Measurements from ENCODE around the gene TMCC1.

TMCC1 gene

DNA sequence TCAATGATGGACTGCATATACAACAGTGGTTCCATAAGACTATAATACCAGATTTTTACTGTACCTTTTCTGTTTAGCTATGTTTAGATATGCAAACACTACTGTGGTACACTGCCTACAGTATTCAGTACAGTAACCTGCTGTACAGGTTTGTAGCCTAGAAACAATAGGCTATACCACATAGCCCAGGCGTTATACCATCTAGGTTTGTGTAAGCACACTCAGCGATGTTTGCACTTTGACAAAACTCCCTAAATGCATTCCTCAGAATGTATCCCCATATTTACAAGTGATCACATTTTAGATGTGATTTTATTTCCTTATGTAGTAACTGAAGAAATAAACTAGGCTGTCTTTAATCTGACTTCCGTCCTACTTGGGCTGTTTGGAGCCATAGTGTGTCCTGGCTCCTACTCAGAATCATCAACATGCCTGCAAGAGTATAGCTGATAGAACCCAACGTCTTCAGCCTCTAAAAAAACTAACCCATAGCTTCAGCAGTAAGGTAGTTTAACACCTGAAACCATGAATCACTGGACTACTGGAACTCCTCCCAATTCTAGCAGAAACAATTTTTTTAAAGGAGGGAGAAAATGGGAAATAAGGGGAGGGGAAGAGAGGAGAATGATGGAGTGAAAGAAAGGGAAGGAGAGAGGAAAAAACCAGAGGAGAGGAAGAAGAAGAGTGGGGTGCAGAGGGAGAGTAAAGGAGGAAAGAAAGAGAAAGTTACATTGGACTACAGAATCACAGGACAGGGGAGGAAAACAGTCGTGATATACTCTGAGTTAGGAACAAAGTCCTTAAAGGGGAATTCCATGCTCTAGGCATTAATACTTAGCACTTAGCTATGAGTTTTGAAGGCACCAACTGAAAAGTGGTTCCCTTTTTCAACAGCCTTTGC lies 219.4 kb downstream of the TMCC1 start:
- no peak for DNase-seq
- in situ Hi-C loops (cut with MboI; ENCODE audit: low pct_unique_long_range_greater_than_20kb, low sequenced_read_pairs): no loop called here

DNA sequence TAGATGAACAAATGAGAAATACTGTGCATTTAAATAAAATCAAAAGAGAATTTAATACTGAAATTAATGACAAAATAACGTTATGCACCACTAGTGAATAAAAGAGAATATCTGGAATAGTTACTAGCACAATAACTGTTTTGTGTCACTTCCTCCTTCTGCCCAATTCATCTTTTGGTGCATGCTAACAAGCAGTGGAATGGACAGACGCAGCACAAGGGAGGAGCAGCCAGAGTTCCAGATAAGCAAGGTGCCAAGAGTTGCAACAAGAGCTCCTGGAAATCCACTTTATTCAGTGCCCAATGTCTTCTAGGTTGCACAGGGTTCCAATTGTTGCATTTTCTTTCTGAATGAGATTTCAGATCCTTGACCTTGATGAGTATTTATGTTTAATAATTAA lies 220.5 kb downstream of the TMCC1 start:
- no peak for DNase-seq
- in situ Hi-C loops (cut with MboI; ENCODE audit: low pct_unique_long_range_greater_than_20kb, low sequenced_read_pairs): no loop called here

DNA sequence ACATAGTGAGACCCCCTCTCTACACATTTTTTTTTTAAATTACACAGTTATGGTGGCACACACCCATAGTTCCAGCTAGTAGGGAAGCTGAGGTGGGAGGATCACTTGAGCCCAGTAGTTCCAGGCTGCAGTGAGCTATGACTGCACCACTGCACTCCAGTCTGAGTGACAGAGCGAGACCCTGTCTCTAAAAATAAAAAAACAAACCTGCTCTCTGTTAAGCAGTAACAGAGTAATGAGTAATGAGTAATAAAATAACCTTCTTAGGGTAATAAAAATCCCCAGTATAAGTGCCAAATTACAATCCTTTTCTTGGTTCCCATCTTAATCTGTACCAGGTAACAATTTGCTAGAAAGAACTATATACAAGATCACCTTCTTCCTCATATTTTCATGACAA lies 221.1 kb downstream of the TMCC1 start:
- DNase-seq: no peak
- in situ Hi-C loops (cut with MboI; ENCODE audit: low pct_unique_long_range_greater_than_20kb, low sequenced_read_pairs): no loop called here

DNA sequence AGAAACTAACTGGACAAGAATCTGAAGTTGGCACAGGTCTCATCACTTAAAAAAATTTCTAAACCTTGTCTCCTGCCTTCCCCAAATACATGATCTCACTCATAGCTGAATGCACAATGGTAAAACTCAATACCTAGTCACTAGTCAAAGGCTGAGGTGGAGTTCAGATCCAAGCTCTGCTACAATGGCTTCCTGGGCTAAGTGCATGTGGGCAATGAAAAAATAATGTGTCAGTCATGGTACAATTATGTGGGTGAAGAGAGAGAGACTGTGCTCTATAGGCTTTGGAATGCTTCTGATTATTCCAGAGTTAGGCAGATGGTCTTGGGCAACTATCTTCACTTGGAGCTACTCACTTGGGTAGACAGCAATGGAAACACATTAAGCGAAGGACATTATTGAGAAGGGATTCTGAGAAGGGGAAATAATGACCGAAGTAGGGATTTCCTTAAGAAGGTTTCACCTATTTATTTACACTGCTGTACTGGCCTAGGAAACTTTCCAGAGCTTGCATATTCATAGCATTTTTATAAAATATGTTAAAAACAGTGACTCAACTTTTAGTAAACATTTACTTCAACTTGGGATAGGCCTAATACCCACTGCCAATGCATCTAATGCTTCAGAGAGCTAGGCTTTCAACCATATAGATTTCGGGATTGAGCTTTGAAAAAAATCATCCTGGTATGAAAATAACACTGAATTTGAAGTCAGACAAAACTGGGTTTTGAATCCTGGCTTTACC lies 228.3 kb downstream of the TMCC1 start:
- in situ Hi-C loops (cut with MboI; ENCODE audit: low pct_unique_long_range_greater_than_20kb, low sequenced_read_pairs): no loop called here
- no peak for DNase-seq

DNA sequence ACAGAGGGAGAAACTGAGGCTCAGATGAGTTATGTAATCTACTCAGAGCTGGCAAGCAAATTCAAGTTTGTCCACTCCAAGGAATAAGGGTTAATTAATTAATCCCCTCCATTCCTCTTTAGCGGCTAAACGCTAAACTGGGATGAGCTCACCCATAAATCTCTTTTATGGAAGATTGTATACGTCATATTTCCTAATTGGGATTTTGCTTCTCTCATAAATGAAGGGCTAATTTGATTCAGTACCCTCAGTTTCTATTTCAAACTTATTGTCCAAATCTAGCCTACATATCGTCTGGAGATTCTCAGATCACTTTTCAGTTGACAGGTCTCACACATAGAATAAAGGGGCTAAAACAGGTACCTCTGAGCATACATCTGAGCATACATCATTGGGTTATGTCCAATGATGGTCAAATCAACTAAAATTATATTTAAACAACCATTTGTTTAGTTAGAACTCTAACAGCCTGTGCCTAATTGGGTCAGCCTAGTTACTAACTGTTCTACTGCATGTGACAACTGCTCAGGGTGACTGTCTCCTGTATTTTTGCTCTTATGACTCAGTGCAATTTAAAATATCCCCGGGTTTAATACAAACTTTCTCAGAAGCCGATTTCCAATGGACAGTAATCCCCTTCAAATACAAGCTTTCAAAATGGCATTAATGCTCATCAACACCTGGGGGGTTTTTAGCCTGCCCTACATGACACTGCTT lies 229.4 kb downstream of the TMCC1 start:
- no peak for DNase-seq
- in situ Hi-C loops (cut with MboI; ENCODE audit: low pct_unique_long_range_greater_than_20kb, low sequenced_read_pairs): no loop called here

DNA sequence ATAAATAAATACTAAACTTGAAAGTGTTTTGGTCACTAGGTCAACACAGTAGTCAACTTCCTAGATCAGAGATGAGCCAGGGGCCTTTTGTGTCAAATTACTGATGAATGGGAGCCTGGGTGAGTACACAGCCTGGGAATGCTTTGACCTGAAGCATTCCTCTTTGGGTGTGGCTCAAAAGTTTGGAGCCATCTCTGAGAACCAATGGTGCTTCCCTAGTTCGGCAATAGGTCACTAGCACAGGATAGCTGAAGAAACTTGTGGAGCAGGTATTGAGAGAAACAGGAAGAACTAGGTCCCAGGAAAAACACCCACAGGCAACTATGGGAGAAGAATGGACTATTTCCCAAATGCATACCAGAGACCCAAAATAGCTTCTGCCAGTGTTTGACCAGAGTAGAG lies 230.5 kb downstream of the TMCC1 start:
- no peak for DNase-seq
- in situ Hi-C loops (cut with MboI; ENCODE audit: low pct_unique_long_range_greater_than_20kb, low sequenced_read_pairs): no loop called here

DNA sequence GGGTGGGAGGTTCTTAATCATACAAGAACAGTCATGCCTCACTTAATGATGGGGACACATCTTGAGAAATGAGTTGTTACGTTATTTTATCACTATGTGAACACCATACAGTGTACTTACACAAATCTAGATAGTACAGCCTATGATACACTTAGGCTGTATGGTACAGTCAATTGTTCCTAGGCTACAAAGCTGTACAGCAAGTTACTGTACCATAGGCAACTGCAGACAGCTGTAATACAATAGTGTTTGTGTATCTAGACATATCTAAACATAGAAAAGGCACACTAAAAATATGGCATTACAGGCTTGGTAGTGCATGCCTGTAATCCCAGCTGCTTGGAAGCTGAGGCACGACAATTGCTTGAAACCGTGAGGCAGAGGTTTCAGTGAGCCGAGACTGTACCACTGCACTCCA lies 231.3 kb downstream of the TMCC1 start:
- in situ Hi-C loops (cut with MboI; ENCODE audit: low pct_unique_long_range_greater_than_20kb, low sequenced_read_pairs): no loop called here

DNA sequence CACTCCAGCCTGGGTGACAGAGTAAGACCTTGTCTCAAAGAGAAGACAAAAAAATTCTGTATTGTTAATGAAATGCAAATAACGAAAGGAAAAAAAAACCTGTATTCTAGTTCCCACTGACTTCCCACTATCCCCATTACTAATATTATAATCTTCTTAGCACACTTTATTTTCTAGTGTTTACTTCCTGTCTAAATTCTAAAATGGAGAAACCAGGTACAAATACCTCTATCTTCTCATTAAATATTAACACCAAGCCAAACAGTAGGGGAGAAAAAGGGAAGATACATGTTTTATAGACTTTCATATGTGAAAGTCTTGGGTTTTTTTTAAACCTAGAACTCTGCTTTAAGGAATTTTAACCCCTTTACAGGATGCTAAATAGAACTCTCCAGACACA lies 231.7 kb downstream of the TMCC1 start:
- in situ Hi-C loops (cut with MboI; ENCODE audit: low pct_unique_long_range_greater_than_20kb, low sequenced_read_pairs): no loop called here

More for the DNA sequence above, 231.3 kb downstream of the TMCC1 start:
- no peak for DNase-seq

DNA sequence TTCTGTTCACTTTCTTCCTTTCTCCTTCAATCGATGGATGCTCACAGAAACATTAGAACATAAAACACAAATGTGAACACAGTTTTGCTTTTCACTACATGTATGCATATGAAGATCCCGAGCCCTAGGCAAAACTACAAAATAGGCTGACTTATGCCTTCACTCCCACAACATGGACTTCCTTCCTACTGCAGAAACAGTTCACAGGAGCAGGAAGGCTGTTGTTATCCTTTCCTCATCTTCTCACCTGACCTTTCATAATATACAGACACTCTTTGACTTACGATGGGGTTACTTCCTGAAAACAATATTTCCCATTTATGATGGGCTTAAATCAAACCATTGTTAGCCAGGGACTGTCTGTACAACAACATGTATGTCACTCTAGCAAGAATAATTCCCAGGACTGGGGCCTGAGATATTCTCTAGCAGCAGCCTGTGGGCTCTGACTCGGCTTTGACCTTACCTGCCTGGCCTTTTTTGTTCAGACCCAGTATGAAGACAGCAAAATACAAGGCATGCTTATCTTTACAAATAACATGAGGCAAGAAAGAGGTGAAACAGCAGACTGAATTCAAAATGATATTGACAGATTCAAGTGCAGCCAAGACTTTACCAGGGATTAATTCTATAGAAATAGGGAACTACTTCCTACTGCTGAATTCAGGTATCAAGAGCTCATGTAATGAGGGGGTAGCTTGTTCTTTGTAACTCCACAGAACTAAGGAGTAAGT lies 235.2 kb downstream of the TMCC1 start:
- in situ Hi-C loops (cut with MboI; ENCODE audit: low pct_unique_long_range_greater_than_20kb, low sequenced_read_pairs): loop anchor here (10.0 kb wide), 1 partner anchor 167 kb away; no protein-coding TSS in a partner anchor
- DNase-seq: peak; percentile 15

More for the DNA sequence above, 231.7 kb downstream of the TMCC1 start:
- DNase-seq: no peak

DNA sequence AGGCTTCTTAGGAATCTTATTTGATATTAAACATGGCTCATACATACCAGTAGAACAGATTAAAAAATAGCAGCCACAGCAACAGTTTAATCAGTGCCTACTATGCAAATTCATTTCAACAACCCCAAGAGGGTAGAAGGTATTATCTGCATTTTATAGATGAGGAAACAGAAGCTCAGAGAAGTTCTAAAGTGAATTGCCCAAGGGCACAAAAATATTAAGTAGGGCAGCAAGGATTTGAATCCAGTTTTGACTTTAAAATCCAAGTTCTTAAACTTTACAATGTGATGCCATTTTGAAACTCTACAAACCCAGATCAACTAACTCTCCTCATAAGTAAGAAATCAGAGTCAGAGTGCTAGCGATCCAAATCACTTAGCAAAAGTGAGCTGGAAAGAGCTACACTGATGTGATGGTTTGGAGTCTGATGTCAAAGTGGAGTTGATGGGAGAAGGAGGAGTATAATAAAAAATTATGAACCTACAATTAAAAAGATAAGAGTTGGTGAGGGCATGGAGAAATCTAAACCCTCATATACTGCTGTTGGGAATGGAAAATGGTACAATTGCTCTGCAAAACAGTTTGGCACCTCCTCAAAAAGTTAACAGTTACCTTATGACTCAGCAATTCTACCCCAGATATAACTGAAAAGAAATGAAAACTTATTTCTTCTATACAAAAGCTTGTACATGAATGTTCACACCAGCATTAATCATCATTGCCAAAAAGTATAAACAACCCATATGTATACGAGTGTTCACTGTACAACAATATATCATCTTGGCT lies 236.1 kb downstream of the TMCC1 start:
- in situ Hi-C loops (cut with MboI; ENCODE audit: low pct_unique_long_range_greater_than_20kb, low sequenced_read_pairs): loop anchor here (10.0 kb wide), 1 partner anchor 167 kb away; no protein-coding TSS in a partner anchor
- no peak for DNase-seq

DNA sequence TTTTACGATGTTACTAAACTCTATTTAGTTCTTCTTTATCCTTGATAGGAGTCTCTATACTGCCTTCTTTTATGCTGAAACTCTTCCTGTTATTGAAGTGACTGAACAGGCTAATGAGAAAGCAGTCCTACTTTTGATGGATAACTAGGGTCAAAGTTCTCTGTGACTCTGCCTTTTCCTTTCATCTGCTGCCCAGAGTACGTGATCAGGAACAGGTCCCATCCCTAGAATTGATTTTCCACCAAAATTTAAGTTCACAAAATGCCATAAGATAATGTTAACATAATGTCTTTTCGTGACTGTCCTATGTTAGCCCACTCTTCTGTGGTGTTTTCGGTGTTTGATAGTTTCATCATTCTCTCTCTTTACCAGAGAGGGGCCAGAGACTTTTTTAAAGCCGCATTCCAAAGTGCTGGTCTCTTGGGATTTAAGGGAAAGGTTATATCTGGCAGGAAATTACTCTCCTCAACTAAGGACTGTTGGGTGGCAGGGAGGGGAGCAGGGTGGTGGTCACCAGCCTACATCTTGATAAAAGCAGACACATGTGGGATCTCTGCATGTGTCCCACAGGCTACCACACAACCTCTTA lies 236.8 kb downstream of the TMCC1 start:
- in situ Hi-C loops (cut with MboI; ENCODE audit: low pct_unique_long_range_greater_than_20kb, low sequenced_read_pairs): loop anchor here (10.0 kb wide), 1 partner anchor 168 kb away; no protein-coding TSS in a partner anchor
- no peak for DNase-seq

DNA sequence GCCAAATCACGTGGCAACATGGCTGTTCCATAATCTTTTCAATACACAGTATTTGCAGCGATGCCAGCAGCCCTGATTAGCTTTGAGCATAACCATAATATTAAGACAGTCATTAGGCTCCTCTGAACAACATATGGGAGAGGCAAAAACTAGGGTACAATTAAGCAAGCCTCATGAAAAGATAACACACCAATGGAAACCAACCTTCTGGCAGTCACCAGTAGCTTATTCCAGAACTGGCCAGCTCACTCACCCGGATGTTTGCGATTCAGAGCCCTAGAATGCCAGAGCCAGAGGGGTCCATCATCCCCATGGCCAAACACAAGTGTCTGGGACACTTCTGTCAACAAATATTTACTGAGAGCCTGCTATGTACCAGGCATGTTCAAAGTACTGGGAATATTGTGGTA lies 238.2 kb downstream of the TMCC1 start:
- in situ Hi-C loops (cut with MboI; ENCODE audit: low pct_unique_long_range_greater_than_20kb, low sequenced_read_pairs): loop anchor here (10.0 kb wide), 1 partner anchor 170 kb away; no protein-coding TSS in a partner anchor
- no peak for DNase-seq

DNA sequence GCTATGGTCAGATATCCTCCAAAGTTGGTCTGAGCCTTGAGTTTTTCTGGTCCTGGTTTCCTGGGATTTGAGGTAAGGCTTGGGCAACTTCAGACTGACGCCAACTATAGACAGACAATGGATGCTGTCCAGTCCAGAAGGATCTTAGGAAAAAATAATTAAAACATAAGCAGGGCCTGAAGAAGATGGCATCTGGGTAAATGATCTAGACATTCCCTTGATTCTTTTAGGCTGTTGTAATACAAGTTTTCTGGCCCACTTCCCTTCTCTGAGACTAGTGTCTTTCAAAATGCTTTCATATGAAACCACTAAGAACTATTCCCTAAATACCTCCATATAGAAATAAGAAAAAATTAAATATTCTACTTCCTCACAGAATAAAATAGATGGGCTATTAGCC lies 239.4 kb downstream of the TMCC1 start:
- in situ Hi-C loops (cut with MboI; ENCODE audit: low pct_unique_long_range_greater_than_20kb, low sequenced_read_pairs): loop anchor here (10.0 kb wide), 1 partner anchor 171 kb away; no protein-coding TSS in a partner anchor
- DNase-seq: no peak

DNA sequence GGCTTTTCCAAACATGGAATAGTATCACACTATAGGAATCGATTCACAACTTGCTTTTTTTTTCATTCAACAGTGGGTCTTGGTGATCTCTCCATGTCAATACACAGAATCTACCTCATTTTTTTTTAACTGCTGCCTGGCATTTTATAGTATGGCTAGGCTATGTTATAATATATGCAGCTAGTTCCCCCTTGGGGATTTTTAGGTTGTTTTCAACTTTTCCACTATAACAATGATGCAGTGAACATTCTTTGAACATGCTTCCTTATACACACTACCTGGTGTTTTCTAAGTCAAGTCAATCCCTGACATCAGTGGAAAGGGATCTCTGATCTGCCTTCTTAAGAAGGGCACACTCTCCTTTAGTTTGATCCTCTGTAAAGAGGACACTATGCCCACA lies 240.5 kb downstream of the TMCC1 start:
- in situ Hi-C loops (cut with MboI; ENCODE audit: low pct_unique_long_range_greater_than_20kb, low sequenced_read_pairs): loop anchor here (10.0 kb wide), 1 partner anchor 172 kb away; no protein-coding TSS in a partner anchor
- DNase-seq: no peak

DNA sequence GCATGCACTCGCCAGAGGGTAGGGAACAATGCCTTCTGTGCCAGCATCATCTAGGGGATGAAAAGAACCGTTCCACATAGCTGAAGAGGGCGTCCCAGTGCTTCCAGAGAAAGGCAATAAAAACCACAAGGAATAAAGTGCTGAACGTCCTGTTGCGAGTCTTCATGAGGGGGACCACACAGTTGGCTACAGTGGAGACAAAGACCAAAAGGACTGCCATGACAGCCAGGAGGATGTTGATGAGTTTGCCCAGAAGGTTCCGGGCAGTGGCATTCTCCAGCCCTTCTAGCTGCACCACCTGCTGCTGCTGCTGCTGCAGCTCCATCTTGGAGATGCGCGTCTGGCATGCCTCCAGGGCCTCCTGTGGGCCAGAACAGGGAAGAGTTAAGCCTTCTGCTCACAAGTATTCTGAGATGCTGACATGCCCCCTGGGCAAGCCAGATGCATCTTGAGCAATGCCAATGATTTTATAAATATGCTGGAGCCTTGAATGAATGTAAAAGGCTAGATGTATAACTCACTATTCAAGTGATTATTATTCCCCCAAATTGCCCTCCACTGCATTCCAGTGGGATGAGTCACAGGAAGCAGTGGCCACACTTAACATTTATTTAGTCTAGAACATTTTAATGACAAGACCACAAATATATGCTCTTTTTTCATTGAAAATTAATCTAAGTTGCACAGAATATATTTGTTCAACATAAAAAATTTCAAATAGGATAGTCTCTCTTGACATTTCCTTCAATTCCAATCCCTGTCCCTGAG lies 241.9 kb downstream of the TMCC1 start:
- in situ Hi-C loops (cut with MboI; ENCODE audit: low pct_unique_long_range_greater_than_20kb, low sequenced_read_pairs): loop anchor here (10.0 kb wide), 1 partner anchor 173 kb away; no protein-coding TSS in a partner anchor
- DNase-seq: no peak

DNA sequence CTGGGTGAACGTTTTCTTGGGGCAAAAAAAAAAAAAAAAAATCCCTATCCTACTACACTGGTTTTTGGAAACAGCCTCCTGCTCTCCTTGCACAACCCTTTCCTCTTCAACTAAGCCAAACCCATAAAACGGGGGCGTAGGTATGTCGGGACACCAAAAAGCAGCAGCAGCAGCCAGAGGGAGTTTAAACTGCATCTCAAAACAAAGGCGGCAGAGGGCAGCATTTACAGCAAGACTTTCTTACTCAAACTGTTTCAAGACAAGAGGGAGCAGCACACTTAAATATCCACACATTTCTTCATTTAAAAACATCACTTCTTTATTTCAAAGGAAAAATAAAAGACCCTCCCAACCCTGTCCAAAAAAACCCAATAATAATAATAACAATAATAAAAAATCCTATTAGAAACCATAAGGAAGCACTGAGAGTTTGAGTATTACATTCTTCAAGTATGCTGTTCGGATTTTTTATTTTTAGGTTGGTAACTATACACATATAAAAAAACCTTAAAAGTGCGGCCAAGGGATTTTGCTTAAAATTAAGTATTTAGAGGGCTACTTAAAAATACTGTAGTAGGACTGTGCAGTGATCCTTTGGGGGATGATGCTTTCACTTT lies 243.1 kb downstream of the TMCC1 start:
- in situ Hi-C loops (cut with MboI; ENCODE audit: low pct_unique_long_range_greater_than_20kb, low sequenced_read_pairs): loop anchor here (10.0 kb wide), 1 partner anchor 174 kb away; no protein-coding TSS in a partner anchor
- DNase-seq: peak; percentile 86

Measured in KBM-7 (cell line).